HepG2 (cell line): ENCODE results near the gene BATF. TPM values are rescaled to one million over a fixed set of nuclear protein-coding genes. Genes with fewer than 3 reads are reported as not detected.

Source experiments
- DBP ChIP-seq: sonication (generic); formaldehyde crosslinking; IDR thresholded peaks from 2 replicates; pipeline ENCODE4 v1.4.0; 2020; ENCODE audit warnings: missing genetic modification reagents; ENCODE audit errors: not compliant biosample characterization
- IRF9 ChIP-seq: sonication (generic); formaldehyde crosslinking; IDR thresholded peaks from 2 replicates; pipeline ENCODE4 v1.8.0; 2022; ENCODE audit warnings: missing genetic modification reagents, mild to moderate bottlenecking, borderline replicate concordance
- PPARG ChIP-seq: conservative IDR thresholded peaks from 2 replicates; pipeline ENCODE4 v1.6.1; 2016; ENCODE audit warnings: missing biosample characterization, missing genetic modification reagents
- RARA ChIP-seq: IDR thresholded peaks from 2 replicates; pipeline ENCODE4 v1.6.1; 2016; ENCODE audit warnings: missing genetic modification reagents, missing compliant biosample characterization
- RBM22 ChIP-seq: fragments of 200-400 bp; formaldehyde crosslinking; optimal IDR thresholded peaks from 2 replicates; pipeline ENCODE3; 2017; ENCODE audit warnings: mild to moderate bottlenecking, low read length, moderate library complexity
- SMARCE1 ChIP-seq: fragments of 450-650 bp; IDR thresholded peaks from 2 replicates; pipeline ENCODE4 v1.6.1; 2017; ENCODE audit warnings: borderline replicate concordance
- TERF1 ChIP-seq: sonication (generic); formaldehyde crosslinking; IDR thresholded peaks from 2 replicates; pipeline ENCODE4 v1.8.0; 2022; ENCODE audit warnings: mild to moderate bottlenecking, missing genetic modification reagents, moderate library complexity
- THYN1 ChIP-seq: sonication (generic); formaldehyde crosslinking; IDR thresholded peaks from 2 replicates; pipeline ENCODE4 v1.8.1; 2023; ENCODE audit warnings: low read depth, mild to moderate bottlenecking, moderate library complexity, missing genetic modification reagents, borderline replicate concordance
- ZNF33B ChIP-seq: sonication (generic); formaldehyde crosslinking; IDR thresholded peaks from 2 replicates; pipeline ENCODE4 v1.5.1; 2020; ENCODE audit warnings: mild to moderate bottlenecking, missing genetic modification reagents
- ZNF512B ChIP-seq: sonication (generic); formaldehyde crosslinking; IDR thresholded peaks from 2 replicates; pipeline ENCODE4 v1.5.1; 2020; ENCODE audit warnings: missing genetic modification reagents, mild to moderate bottlenecking, borderline replicate concordance
- ZNF574 ChIP-seq: sonication (generic); formaldehyde crosslinking; IDR thresholded peaks from 2 replicates; pipeline ENCODE4 v1.4.0; 2020; ENCODE audit warnings: missing genetic modification reagents
- ZSCAN22 ChIP-seq: sonication (generic); formaldehyde crosslinking; IDR thresholded peaks from 2 replicates; pipeline ENCODE4 v1.4.0; 2020; ENCODE audit warnings: mild to moderate bottlenecking, missing genetic modification reagents
- polyA plus RNA-seq, 8 experiments: library from polyadenylated mRNA; depleted of rRNA in 3 of 8; stranded (reverse) in 7 of 8; unstranded in 1 of 8; fragments of >200 nt; fragmentation: Illumina TruSeq in 4 of 8; extraction: Trizol in 4 of 8; gene quantifications; 2 replicates each; pipeline versions ENCODE4 v1.2.1 to v1.2.3, GENCODE V29; 2011 to 2016; ENCODE audit warnings: low read depth in 4 of 8, missing spikeins in 1 of 8, mixed read lengths in 1 of 8; ENCODE audit not compliant: insufficient read depth in 1 of 8
- total RNA-seq, 5 experiments: library from RNA; depleted of rRNA; stranded (reverse); fragments of >200 nt; fragmentation: Illumina TruSeq; extraction: Trizol; gene quantifications; 2 replicates each; pipeline ENCODE4 v1.2.3, GENCODE V29; 2016; ENCODE audit warnings: low read depth in 1 of 5

Gene BATF
- total and polyA plus RNA-seq, 2 of the 13 experiments (the other 11 are each of a cell fraction or from before 2014, with no cell fraction given), result 0.22 to 0.37 TPM

- TF ChIP-seq IRF9 (CRISPR knock-in tag) (0 out of 2 replicates have a peak, but pooled peaks have one; percentile 20), SMARCE1 (no peak), ZNF33B (CRISPR knock-in tag) (0 out of 2 replicates have a peak, but pooled peaks have one; percentile 25), RBM22 (no peak), ZSCAN22 (CRISPR knock-in tag) (no peak), ZNF574 (no peak), DBP (CRISPR knock-in tag) (no peak), TERF1 (CRISPR knock-in tag) (no peak), RARA (0 out of 2 replicates have a peak, but pooled peaks have one; percentile 3), THYN1 (CRISPR knock-in tag) (no peak), ZNF512B (CRISPR knock-in tag) (no peak), PPARG (CRISPR knock-in tag) (no peak)
- TF ChIP-seq, all 625 proteins: peak for 44
Observed at GRCh38 chr14:75578786-75579337, 56.6 kb downstream of the BATF start (continued).
